ENCODE results near the gene ANKRA2.

Gene ANKRA2

DNA sequence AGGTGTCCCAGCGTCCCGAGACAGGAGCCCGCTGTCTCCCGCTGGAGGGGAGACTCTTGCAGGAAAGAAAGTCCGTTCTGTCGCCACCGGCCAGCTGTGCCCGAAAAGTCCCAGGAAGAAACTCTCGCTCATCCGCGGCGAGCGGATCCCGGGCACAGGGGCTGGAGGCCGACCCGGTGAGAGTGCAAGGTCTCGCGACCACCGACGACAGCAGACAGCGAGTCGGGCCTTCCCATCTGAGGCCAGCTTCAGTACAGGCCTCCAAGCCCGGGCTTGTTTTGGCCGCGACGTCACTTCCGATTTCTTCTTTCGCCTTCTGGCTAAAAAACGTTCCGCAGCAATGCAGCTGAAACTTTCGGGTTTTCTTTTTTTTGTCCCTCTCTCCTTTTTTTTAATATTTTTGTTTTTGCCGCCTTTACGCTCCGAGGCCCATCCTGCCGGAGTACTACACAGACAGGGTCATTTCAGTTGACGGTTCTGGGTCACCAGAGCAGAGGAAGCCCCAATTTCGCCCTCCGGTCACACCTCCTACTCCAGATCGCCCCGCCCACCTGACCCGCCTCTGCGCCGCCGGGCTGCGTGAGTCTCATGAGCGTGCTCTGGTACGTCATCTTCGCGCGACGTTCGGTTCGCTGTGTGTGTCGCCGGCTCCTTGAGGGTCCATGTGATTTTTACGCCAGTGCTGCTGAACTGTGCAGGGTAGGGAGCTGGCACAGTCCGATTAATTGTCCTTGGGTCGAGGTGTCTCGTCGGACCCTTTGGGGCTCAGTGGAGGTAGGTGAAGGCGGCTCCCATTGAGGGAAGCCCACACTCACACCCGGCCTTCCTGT lies at the start of gene ANKRA2, which contains the start of gene UTP15:
Gene ANKRA2, minus strand, starts transcription at position 501 of the 830 bp plus-strand sequence. CDS start 2,758 bp downstream, outside the sequence.
Gene UTP15, plus strand, starts transcription at position 605 of the 830 bp plus-strand sequence. CDS start 1,602 bp downstream, outside the sequence.
- peak; percentile 96 for FAIRE-seq

DNA sequence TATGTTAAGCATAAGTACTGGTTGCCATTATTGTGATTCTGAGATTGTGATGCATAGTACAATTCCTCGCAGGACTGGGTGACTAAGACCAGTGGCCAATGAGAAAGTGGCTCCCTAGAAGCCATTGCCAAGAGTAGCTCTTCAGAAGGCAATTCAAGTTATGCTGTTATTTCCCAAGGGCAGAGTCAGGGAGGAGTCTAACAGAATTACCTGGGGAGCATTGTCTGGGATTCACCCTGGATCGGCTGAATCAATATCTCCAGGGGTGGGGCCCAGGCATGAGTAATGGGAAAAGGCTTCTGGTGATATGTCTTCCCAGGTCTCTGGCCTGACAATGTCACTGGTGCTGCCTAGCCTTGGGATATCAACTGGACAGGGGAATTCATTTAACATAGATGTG lies 49.6 kb upstream of the ANKRA2 start:
- no peak for FAIRE-seq

GRCh38 chr5:73612799-73613198 lies 47.4 kb upstream of the ANKRA2 start:
- FAIRE-seq = no peak

- no peak for FAIRE-seq
These were observed 41.8 kb upstream of the ANKRA2 start for GRCh38 chr5:73607228-73607627.

DNA sequence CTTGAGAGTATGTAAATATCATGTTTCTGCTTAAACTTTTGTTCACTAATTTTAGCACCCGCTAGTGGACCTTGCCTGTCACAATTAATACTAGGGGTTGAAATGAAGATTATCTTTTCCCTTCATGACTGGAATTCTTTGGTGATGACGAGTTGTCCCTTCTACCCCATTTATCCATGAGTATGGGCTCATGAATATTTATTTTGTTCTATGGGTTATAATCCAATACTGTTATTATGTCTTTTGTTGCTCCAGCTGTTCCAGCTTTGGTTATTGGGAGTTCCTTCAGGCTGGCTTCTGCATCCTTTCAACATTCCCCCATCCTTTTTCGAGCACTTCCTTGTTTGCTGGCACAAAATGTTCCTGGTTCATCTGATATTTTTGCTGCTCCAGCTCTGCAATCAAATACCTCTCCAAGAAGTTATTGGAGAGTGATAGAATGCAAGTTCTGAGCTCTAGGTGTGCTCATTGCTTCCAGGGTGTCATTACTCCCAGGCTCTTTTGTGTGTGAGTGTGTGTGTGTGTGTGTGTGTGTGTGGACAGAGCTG lies 40.8 kb upstream of the ANKRA2 start:
- FAIRE-seq = no peak

- FAIRE-seq = no peak
These were observed 40.0 kb upstream of the ANKRA2 start for GRCh38 chr5:73605223-73606087.

- FAIRE-seq = no peak
These were observed 38.6 kb upstream of the ANKRA2 start for GRCh38 chr5:73603998-73604397.

- FAIRE-seq = no peak
These were observed 33.9 kb upstream of the ANKRA2 start for GRCh38 chr5:73599380-73599779.

GRCh38 chr5:73596705-73597328 lies 31.4 kb upstream of the ANKRA2 start:
- peak; percentile 71 for FAIRE-seq

GRCh38 chr5:73592551-73592950 lies 27.1 kb upstream of the ANKRA2 start:
- FAIRE-seq = no peak

- no peak for FAIRE-seq
These were observed 26.5 kb upstream of the ANKRA2 start for GRCh38 chr5:73591698-73592501.

DNA sequence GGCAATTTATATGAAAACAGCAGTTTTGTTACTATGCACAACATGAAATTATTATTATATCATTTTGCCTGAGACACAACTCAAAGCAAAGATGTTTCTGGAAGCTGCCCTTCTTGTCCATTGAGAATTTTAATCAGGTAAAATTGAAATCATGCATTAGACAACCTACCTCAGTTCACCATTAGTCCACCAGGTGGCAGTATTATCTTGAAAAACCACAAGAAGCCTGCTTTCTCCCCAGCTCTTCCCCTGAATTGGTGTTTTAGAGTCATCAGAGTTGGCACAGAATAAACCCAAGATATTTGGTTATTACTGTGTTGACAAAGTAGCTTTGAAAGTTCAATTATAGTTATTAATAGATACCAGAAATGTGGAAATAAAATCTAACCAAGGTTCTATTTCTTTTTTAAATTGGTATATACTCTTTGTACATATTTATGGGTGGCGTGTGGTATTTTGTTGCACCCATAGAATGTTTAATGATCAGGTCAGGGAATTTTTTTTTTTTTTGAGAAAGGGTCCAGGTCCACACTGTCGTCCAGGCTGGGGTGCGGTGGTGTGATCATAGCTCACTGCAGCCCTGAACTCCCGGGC lies 25.8 kb upstream of the ANKRA2 start:
- peak; percentile 97 for FAIRE-seq

DNA sequence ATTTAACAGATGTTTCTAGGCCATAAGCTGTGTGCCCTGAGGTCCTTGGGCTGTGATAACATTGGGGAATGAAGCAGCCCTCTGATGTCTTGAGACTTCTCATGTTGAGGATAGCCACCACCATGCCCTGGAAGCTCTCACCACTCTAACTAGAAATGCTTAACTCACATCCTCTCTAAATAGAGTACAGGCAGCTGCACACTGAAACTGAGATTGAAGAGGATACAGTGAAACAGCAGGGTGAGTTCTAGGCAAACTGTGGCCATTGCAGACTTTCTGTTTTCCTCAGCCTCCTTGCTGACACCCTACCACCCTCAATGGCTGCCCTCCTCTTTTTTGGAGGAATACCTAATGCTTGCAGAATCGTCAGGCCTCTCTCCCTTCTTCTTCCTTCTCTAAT lies 22.5 kb upstream of the ANKRA2 start:
- FAIRE-seq = no peak

DNA sequence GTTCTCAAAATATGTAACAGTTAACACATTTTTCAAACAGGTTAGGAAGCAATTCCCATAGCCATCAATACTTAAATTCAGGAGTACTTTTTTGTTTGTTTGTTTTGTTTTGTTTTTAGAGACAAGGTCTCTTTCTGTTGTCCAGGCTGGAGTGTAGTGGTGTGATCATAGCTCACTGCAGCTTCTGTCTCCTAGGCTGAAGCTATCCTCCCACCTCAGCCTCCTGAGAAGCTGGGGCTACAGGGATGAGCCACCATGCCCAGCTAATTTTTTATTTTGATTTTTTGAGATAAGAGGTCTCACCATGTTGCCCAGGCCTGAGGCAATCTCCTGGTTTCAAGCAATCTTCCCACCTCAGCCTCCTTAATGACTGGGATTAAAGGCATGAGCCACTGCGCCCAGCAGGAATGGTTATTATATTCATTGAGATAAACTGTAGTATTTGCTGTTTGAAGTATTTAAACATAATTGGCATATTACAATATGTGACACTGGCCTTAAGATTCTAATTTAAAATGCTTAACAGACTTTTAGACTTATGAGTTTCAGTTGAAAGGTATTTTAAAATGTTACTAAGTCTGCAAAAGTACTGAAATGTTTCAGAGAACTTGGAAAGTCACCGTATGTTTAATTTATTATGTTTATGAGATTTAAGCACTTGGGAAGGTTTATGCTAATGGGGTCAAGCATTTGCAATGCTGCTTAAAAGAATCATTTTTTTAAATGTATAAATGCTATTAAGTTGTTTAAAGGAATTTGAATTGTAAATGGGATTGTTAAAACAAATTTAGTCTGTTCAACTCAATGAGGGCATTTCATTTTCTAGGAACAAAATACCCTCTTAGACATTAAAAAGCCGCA lies 17.1 kb upstream of the ANKRA2 start:
- no peak for FAIRE-seq

GRCh38 chr5:73565969-73566547 lies 619 bp upstream of the ANKRA2 start:
- no peak for FAIRE-seq

- no peak for FAIRE-seq
These were observed 764 bp downstream of the ANKRA2 start for GRCh38 chr5:73564675-73565074.

- no peak for FAIRE-seq
These were observed 1.4 kb downstream of the ANKRA2 start for GRCh38 chr5:73564018-73564417.

DNA sequence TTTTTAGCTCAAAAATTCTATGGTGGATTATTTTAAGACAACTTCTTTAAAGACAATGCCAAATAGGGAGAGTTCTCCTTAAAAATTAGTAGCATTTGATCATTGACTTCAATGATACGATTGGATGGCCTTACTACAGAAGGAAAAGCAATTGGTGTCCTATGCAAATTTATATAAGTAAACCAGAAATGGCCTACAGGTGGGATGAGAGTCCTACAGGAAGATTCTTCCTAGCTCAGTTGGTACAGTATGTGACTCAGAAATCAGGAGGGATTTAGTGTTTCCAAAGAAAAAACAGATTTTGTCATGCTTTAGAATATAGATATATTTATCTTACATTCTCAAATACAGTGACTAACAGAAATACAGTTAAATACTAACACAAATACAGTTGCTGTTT lies 6.5 kb downstream of the ANKRA2 start:
- FAIRE-seq = peak; percentile 75

- FAIRE-seq = no peak
These were observed 12.8 kb downstream of the ANKRA2 start for GRCh38 chr5:73552642-73553041.

DNA sequence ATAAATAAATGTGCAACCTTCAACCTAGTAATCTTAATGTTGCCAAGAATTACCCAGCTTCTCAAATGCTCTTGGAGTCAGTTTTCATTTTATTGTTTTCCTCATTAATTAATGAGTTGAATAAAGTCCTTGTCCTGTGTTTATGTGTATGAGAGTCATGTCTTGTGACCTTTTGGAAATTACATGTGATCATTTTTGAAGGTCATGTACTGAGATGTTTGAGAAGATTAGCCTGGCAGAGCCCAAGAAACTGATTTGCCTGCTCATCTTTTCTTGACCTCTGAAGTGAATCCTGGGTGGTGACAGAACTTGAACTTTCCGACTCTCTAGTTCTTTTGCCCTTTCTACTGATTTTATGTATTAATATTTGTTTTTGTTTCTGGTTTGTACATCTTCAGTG lies 15.4 kb downstream of the ANKRA2 start:
- no peak for FAIRE-seq

All from G401.6 (cell line).